Breast epithelium (tissue), 3 donors: ENCODE data around the gene TTC39A.

ENCODE experiments used
- POLR2A ChIP-seq: fragments of 450-650 bp; IDR thresholded peaks from one replicate; pipeline ENCODE4 v1.6.1; 2016; ENCODE audit warnings: antibody characterized with exemption, mild to moderate bottlenecking, moderate library complexity
- TF ChIP-seq, protein P1 (sequence below), 3 donors: fragments of 450-650 bp; IDR thresholded peaks; one replicate each; pipeline ENCODE4 v1.5.1; 2016 to 2017; ENCODE audit warnings: antibody characterized with exemption in 3 of 3, mild to moderate bottlenecking in 3 of 3, moderate library complexity in 3 of 3

GRCh38 chr1:51313268-51313852 is 17.0 kb downstream of the TTC39A start:
- TF ChIP-seq, protein P1, sequence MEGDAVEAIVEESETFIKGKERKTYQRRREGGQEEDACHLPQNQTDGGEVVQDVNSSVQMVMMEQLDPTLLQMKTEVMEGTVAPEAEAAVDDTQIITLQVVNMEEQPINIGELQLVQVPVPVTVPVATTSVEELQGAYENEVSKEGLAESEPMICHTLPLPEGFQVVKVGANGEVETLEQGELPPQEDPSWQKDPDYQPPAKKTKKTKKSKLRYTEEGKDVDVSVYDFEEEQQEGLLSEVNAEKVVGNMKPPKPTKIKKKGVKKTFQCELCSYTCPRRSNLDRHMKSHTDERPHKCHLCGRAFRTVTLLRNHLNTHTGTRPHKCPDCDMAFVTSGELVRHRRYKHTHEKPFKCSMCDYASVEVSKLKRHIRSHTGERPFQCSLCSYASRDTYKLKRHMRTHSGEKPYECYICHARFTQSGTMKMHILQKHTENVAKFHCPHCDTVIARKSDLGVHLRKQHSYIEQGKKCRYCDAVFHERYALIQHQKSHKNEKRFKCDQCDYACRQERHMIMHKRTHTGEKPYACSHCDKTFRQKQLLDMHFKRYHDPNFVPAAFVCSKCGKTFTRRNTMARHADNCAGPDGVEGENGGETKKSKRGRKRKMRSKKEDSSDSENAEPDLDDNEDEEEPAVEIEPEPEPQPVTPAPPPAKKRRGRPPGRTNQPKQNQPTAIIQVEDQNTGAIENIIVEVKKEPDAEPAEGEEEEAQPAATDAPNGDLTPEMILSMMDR (IDR thresholded peaks at IDR 0.05) = peak in 2 of 3 donors; percentile 13 to 19
- TF ChIP-seq POLR2A = no peak
